ENCODE results near the gene GPR108.

DNA sequence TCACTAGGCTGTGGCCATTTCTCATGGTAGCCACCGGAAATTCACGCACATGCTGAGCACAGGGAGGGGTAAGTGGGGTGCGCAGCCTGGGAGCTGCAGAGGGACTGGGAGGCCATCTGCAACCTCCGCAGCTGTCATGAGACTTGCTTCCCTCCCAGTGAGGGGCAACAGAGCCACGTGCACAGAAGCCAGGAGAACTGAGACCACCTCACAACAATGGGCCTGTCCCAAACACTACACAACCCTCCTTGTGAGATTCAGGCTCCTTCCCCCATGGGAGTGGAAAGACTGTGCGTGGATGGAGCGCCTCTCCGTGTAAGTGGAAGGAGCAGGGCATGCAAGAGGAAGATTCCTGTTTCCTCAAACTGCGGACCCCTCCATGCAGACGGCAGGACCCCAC is 25.8 kb downstream of the GPR108 start:
- TF ChIP-seq CTCF (IDR thresholded peaks at IDR 0.05; ENCODE audit: insufficient read depth, low read depth, low read length) (no peak), EZH2 (IDR thresholded peaks at IDR 0.05; ENCODE audit: insufficient read depth, low read length) (no peak)

All from astrocyte (in vitro differentiated cells and primary cell).